Breast epithelium (tissue), 4 donors: ENCODE data around the gene COLQ. TPM values are rescaled to one million over a fixed set of nuclear protein-coding genes. Genes with fewer than 3 reads are reported as not detected.

ENCODE experiments used
- DNase-seq, 2 donors: peaks; one replicate each; pipeline ENCODE4 v3.0.0-alpha.2; 2019; ENCODE audit warnings: low spot score in 2 of 2
- H3K27ac ChIP-seq, 2 donors: fragments of 200-600 bp; sonication (generic) in 1 of 2; one replicate each; pipeline ENCODE4 v1.5.1; 2016 to 2019; ENCODE audit warnings: mild to moderate bottlenecking in 1 of 2
- H3K27me3 ChIP-seq, 2 donors: fragments of 200-600 bp; sonication (generic) in 1 of 2; one replicate each; pipeline versions ENCODE4 v1.5.1 to v1.6.0; 2017 to 2019; ENCODE audit warnings: control low read depth in 1 of 2, mild to moderate bottlenecking in 1 of 2
- H3K36me3 ChIP-seq: fragments of 200-600 bp; one replicate; pipeline ENCODE4 v1.5.1; 2019
- H3K4me1 ChIP-seq, 2 donors: fragments of 200-600 bp; sonication (generic); one replicate each; pipeline ENCODE4 v1.5.1; 2016 to 2019; ENCODE audit warnings: control low read depth in 1 of 2
- H3K4me3 ChIP-seq, 3 donors: fragments of 200-600 bp; sonication (generic); 1 replicate in 2 of 3; 2 replicates in 1 of 3; pipeline ENCODE4 v1.5.1; 2016 to 2019; ENCODE audit warnings: mild to moderate bottlenecking in 3 of 3, moderate library complexity in 2 of 3
- H3K9me3 ChIP-seq, 2 donors: fragments of 200-600 bp; sonication (generic) in 1 of 2; one replicate each; pipeline ENCODE4 v1.5.1; 2016 to 2019; ENCODE audit warnings: control low read depth in 1 of 2
- POLR2A ChIP-seq: fragments of 450-650 bp; IDR thresholded peaks from one replicate; pipeline ENCODE4 v1.6.1; 2016; ENCODE audit warnings: antibody characterized with exemption, mild to moderate bottlenecking, moderate library complexity
- POLR2AphosphoS5 ChIP-seq, 3 donors: sonication (generic); formaldehyde crosslinking; IDR thresholded peaks; one replicate each; pipeline ENCODE4 v1.6.1; 2017; ENCODE audit warnings: antibody characterized with exemption in 3 of 3
- intact Hi-C: fragments of 100-400 bp; cut with DNase I; formaldehyde crosslinking; loops from one replicate; pipeline ENCODE4 v1.15.1; 2023; ENCODE audit warnings: low total_unique reads
- total RNA-seq, 3 donors: library from RNA; depleted of rRNA; stranded (reverse); fragments of >200 nt; gene quantifications; one replicate each; pipeline ENCODE4 v1.1.0, GENCODE V29; 2016
- TF ChIP-seq, protein P1 (sequence below), 3 donors: fragments of 450-650 bp; IDR thresholded peaks; one replicate each; pipeline ENCODE4 v1.5.1; 2016 to 2017; ENCODE audit warnings: antibody characterized with exemption in 3 of 3, mild to moderate bottlenecking in 3 of 3, moderate library complexity in 3 of 3

Gene COLQ
- total RNA-seq, 3 donors from 2014 or later, result 1.8 to 3.3 (median 1.9) TPM

DNA sequence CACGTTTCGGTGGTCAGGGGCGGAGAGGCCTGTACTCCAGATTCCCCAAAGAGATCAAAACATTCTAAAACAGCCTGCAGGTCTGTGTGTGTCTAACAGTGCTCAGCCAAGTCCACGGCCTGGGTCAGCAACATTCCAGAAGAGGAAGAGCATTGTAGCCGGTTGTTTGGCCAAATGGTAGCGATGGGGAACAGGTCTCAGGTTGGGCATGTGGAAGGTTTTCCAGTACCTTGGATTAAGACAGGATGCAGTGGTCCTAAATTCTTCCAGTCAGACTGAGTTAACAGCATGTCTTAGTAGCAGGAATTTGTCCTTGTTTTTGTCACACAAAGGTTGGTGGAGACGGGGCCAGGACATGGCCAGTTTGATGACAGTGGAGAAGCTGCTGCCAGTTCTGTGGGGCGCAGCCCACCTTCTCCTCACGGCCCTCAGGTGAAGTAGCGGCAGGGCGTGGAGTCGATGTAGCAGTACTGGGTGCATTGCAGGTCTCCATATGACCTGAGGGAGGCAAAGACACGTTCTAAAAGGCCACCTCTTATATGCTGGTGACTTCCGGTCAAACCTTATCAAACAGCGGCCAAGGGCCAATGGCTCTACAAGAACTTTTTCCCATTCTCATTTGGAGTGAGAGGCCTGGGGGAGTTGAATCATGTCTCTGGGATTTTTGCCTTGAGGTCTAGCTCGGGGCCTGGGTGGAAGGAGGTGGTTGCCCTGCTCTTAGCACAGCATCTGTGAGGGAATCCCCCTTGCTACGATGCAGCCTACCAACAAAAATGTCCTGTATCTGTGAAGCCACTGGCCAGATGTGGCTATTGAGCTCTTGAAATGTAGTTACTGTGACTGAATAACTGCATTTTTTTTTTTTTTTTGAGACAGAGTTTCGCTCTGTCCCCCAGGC lies 70.0 kb downstream of the COLQ start:
- TF ChIP-seq POLR2AphosphoS5 (IDR thresholded peaks at IDR 0.05) (no peak), POLR2A (no peak)
- TF ChIP-seq, protein P1, sequence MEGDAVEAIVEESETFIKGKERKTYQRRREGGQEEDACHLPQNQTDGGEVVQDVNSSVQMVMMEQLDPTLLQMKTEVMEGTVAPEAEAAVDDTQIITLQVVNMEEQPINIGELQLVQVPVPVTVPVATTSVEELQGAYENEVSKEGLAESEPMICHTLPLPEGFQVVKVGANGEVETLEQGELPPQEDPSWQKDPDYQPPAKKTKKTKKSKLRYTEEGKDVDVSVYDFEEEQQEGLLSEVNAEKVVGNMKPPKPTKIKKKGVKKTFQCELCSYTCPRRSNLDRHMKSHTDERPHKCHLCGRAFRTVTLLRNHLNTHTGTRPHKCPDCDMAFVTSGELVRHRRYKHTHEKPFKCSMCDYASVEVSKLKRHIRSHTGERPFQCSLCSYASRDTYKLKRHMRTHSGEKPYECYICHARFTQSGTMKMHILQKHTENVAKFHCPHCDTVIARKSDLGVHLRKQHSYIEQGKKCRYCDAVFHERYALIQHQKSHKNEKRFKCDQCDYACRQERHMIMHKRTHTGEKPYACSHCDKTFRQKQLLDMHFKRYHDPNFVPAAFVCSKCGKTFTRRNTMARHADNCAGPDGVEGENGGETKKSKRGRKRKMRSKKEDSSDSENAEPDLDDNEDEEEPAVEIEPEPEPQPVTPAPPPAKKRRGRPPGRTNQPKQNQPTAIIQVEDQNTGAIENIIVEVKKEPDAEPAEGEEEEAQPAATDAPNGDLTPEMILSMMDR (IDR thresholded peaks at IDR 0.05), result no peak
- H3K36me3 ChIP-seq, result no peaks in the 10 kb centered on the region
- H3K27me3 ChIP-seq, result no peaks in the 10 kb centered on the region
- intact Hi-C loops, result no loop called here
- no peaks in the 10 kb centered on the region for H3K4me1 ChIP-seq
- H3K27ac ChIP-seq, result no peak overlapping the region
- no peak overlapping the region for H3K4me3 ChIP-seq
- H3K9me3 ChIP-seq, result no peaks in the 10 kb centered on the region
- DNase-seq, result no peak

DNA sequence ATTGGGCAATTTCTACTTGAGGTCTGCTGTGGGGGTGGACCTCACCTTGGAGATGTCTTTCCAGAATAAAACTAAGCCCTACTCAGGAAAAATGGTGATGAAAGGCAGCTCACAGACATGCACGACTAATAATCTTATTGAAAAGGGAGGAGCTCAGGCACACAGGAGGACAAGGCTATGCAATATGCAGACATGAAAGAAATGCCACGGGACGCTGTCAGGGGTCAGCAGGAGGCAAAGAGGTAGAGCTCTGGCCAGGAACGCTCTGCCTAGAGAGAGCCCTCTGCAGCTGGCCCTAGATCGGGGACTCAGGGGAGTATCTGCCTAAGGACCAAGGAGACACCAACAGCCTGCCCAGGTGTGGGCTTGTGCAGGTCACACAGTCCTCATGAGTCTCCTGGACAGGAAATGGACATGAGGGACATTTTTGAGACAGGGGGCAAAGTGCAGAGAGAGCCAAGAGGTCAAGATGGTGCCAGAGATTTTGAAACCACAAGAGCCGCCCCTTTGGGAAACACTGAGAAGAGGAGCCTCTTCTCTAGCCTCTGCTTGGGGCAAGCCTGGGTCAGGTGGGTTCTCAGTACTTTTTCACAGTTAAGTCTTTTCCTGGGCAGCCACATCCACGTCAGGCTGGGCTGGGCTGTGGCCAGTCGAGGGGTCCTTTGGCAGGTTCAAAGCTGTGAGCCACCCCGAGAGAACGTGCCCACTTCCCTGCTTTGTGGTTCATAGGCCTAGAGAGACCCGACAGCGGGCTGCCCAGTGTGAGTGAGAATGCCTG lies 70.9 kb downstream of the COLQ start:
- no peaks in the 10 kb centered on the region for H3K36me3 ChIP-seq
- no peak for DNase-seq

DNA sequence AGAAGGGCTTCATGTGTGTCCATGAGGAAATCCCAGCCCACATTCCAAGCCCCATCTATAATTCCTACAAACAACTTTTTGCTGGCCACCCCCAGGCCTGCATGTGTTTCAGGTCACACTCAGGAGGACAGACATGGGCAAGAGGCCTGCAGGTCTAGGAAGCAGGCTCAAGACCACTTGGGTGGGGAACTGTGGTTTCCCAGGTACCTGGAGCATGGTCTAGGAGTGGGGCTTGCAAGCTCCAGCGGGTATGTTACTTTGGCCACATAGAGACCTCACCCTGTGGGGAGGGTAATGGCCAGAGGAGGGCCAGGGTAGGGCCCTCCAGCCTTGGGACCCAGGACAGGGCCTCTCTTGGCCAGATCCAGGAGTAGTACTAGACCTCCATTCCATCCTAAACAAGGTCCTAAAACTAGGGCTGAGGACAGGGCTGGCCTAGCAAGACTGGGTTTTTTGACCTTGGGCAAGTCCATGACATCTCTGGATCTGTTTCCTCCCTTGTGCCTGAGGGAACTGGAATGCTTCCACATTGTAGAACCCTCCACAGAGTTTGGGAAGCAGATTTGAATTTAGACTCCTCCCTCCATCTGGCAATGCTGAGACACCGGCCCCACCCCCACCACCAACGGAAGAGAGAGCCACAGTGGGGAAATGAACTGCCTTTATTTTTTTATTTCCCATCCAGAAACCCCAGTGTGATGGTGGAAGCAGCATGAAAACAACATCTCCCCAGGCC lies 71.8 kb downstream of the COLQ start:
- no peak overlapping the region for H3K27ac ChIP-seq

More for the DNA sequence above, 70.9 kb downstream of the COLQ start:
- intact Hi-C loops, result no loop called here
- H3K4me1 ChIP-seq, result no peaks in the 10 kb centered on the region
- no peak overlapping the region for H3K4me3 ChIP-seq
- no peak for TF ChIP-seq POLR2A
- TF ChIP-seq, protein P1 (IDR thresholded peaks at IDR 0.05), result no peak
- TF ChIP-seq POLR2AphosphoS5 (IDR thresholded peaks at IDR 0.05), result no peak
- H3K27me3 ChIP-seq, result no peaks in the 10 kb centered on the region
- no peaks in the 10 kb centered on the region for H3K9me3 ChIP-seq
- H3K27ac ChIP-seq, result no peak overlapping the region

DNA sequence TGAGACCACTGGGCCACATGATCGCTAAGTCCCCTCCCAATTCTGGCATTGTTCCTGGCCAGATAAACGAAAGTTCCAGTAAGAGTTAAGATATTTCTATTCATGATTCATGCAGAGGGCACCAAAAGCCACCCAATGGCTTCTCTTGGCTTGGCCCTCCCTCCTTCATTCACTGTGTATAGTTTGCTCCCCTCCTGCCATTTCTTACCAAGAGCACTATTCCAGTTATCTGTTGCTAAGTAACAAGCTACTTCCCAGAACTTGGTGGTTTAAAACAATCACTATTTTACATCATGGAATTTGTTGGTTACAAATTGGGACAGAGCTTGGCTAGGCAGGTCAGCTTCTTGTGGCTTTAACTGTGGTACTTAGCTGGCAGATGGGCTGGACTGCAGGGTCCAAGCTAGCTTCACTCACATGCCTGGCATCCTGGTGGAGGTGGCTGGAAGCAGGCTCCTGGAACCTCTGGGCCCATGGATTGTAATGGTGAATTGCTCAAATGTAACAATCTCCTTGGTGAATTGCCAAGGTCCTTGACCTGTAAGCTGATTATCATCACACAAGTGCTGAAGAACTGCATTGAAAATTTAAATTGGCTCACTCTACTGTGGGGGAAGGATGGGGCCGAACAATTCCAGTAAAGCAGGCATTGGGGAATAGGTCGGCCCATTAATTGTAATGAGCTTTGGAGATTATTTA lies 77.5 kb downstream of the COLQ start:
- intact Hi-C loops, result no loop called here

More for the DNA sequence above, 71.8 kb downstream of the COLQ start:
- Histone ChIP-seq H3K9me3 (no peaks in the 10 kb centered on the region), H3K27me3 (no peaks in the 10 kb centered on the region), H3K36me3 (no peaks in the 10 kb centered on the region), H3K4me3 (no peak overlapping the region), H3K4me1 (no peaks in the 10 kb centered on the region)
- no peak for DNase-seq
- intact Hi-C loops, result no loop called here
- no peak for TF ChIP-seq POLR2AphosphoS5 (IDR thresholded peaks at IDR 0.05)

More for the DNA sequence above, 77.5 kb downstream of the COLQ start:
- Histone ChIP-seq H3K4me1 (no peaks in the 10 kb centered on the region), H3K9me3 (no peaks in the 10 kb centered on the region), H3K27ac (no peak overlapping the region), H3K36me3 (no peaks in the 10 kb centered on the region), H3K27me3 (no peaks in the 10 kb centered on the region), H3K4me3 (no peak overlapping the region)
- DNase-seq, result no peak
- TF ChIP-seq POLR2A (no peak), POLR2AphosphoS5 (IDR thresholded peaks at IDR 0.05) (no peak)
- TF ChIP-seq, protein P1 (IDR thresholded peaks at IDR 0.05), result no peak
